ENCODE results near the gene P3H3.

P3H3 gene, protein sequence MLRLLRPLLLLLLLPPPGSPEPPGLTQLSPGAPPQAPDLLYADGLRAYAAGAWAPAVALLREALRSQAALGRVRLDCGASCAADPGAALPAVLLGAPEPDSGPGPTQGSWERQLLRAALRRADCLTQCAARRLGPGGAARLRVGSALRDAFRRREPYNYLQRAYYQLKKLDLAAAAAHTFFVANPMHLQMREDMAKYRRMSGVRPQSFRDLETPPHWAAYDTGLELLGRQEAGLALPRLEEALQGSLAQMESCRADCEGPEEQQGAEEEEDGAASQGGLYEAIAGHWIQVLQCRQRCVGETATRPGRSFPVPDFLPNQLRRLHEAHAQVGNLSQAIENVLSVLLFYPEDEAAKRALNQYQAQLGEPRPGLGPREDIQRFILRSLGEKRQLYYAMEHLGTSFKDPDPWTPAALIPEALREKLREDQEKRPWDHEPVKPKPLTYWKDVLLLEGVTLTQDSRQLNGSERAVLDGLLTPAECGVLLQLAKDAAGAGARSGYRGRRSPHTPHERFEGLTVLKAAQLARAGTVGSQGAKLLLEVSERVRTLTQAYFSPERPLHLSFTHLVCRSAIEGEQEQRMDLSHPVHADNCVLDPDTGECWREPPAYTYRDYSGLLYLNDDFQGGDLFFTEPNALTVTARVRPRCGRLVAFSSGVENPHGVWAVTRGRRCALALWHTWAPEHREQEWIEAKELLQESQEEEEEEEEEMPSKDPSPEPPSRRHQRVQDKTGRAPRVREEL

DNA sequence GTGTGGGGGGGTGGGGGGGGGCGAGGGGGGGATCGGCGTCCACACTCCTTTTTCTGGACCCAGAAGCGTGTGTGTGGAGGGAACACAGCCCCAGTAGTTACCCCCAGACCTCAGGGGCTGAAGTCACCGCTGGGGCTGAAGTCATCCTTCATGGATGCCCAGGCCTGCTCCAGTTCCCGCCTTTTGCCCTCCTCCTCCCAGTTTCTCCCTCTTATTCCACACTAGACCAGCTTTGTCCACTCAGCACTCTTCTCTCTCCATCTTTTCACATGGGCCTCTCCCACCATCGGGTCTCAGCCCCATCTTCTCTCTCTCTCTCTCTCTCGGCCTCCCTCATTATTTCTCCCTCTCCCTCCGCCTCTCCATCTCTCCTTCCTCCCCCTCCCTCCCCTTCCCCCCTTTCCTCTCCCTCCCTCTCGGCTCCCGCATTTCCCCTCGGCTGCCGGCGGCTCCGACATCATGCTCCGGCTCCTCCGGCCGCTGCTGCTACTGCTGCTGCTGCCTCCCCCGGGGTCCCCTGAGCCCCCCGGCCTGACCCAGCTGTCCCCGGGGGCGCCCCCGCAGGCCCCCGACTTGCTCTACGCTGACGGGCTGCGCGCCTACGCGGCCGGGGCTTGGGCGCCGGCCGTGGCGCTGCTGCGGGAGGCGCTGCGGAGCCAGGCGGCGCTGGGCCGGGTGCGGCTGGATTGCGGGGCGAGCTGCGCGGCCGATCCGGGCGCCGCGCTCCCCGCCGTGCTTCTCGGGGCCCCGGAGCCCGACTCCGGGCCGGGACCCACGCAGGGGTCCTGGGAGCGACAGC, at the start of gene P3H3:
P3H3 (plus strand) TSS at position 426 of the 799 bp plus-strand sequence; CDS start at position 460, 34 bp downstream.
- H3K4me3 ChIP-seq (ENCODE audit: low read depth, low read length): peak within 1 kb of the TSS; percentile 91
- TF ChIP-seq, protein P1, sequence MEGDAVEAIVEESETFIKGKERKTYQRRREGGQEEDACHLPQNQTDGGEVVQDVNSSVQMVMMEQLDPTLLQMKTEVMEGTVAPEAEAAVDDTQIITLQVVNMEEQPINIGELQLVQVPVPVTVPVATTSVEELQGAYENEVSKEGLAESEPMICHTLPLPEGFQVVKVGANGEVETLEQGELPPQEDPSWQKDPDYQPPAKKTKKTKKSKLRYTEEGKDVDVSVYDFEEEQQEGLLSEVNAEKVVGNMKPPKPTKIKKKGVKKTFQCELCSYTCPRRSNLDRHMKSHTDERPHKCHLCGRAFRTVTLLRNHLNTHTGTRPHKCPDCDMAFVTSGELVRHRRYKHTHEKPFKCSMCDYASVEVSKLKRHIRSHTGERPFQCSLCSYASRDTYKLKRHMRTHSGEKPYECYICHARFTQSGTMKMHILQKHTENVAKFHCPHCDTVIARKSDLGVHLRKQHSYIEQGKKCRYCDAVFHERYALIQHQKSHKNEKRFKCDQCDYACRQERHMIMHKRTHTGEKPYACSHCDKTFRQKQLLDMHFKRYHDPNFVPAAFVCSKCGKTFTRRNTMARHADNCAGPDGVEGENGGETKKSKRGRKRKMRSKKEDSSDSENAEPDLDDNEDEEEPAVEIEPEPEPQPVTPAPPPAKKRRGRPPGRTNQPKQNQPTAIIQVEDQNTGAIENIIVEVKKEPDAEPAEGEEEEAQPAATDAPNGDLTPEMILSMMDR (IDR thresholded peaks at IDR 0.05; ENCODE audit: low read depth, low read length): no peak

DNA sequence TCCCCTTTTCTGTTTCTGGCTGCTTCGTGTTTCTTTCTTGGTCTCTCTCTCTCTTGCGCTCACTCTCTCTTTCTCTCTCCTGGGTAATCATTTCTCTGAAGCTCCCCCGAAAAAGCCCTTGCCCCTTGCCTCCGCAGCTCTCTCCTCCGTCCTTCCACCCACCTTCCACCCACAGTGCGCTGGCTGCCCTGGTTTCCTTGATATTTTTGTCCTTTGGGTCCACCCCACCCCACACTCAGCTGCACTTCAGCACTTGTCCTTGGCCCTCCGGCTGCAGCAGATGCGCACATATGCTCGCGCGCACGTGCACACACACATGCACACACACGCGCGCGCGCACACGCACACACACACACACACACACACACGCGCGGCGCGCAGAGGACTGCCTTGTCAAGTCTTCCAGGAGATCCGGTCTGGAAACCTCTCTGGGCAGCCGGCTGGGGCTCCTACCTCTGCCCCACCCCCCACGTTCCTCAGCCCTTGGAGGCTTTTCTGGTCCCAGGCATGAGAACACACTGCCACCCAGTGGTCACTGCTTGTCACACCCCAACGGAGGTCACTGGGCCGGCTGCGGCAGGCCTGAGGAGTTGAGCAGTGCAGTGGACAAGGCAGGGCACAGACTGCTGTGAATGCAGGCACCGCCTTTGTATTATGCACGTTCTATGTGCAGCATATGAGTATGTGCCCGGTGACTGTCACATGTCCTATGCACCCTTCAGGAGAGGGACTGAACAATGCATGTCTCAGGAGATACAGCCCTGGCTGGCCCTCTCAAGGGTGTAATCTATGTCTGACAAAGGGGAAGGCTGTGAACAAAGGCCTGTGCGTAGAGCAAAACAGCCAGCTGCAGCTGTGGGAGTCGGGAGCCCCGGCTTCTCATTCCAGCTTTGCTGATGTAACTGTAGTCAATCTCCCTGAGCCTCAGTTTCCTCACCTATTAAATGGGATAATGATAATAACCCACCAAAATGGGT, 49.3 kb upstream of the P3H3 start:
- peak overlapping the region; percentile 50 for H3K4me3 ChIP-seq (ENCODE audit: low read depth, low read length)
- TF ChIP-seq, protein P1 (IDR thresholded peaks at IDR 0.05; ENCODE audit: low read depth, low read length): peak; percentile 88

DNA sequence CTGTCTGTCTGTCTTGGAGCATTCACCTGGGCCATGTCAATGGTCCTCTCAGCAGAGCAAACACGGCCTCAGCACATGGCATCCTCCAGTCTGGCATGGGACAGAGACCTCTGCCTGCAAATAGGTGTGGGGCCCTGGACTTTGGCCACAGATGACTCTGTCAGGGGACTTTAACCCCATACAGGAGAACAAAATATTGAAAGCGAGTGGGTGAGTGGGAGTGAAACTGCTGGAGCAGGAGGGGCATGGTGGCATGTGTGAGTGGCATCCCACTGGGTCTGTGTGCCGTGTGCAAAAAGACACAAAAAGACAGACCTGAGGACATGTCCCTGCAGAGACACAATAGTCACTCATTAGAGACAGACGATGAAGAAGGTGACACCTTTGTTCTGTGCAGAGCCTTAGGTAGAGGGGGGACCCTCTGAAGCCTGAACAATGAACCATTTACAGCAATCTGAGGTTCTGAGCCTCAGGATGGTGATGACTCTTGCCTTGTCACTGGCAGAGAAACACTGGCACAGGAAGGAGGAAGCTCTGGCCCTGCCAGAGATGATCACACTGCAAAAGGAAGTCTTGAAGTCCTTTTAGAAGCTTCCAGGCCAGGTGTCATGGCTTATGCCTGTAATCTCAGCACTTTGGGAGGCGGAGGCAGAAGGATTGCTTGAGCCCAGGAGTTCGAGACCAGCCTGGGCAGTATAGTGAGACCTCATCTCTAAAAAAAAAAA, 48.3 kb upstream of the P3H3 start:
- H3K4me3 ChIP-seq (ENCODE audit: low read depth, low read length): no peak overlapping the region
- TF ChIP-seq, protein P1 (IDR thresholded peaks at IDR 0.05; ENCODE audit: low read depth, low read length): no peak

DNA sequence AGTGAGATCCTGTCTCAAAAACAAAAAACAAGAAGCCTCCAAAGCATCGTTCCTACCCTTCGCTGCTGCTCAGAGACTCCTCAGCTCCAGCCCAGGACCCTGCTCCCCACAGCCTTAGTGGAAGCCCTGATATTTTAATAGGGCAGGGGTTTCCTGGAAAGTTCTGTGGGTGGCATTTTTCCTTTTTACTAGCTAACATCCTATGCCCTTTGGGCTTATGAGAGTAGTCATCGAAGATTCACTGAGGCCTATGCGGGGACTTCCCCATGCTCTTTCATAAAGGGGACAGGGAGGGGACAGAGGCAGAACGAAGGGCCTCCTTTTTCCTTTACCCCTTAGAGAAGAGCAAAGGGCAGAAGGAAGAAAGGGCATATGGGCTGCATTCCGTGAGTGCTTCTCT, 47.6 kb upstream of the P3H3 start:
- TF ChIP-seq, protein P1 (IDR thresholded peaks at IDR 0.05; ENCODE audit: low read depth, low read length): no peak
- no peak overlapping the region for H3K4me3 ChIP-seq (ENCODE audit: low read depth, low read length)

DNA sequence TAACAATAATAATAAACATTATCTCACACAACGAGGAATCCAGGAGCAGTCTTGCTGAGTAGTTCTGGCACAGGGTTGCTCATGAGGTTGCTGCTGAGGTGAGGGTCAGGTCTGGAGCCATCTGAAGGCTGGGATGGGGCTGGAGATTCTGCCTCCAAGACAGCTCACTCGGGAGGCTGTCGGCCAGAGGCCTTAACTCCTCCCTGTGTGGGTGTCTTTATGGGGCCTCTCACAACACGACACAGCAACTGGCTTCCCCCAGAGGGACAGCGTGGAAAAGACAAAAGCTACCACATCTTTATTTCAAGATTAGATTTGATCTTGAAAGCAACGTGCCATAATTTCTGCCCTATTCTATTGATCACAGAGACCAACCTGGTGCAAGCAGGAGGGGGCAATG, 46.1 kb upstream of the P3H3 start:
- no peak overlapping the region for H3K4me3 ChIP-seq (ENCODE audit: low read depth, low read length)
- TF ChIP-seq, protein P1 (IDR thresholded peaks at IDR 0.05; ENCODE audit: low read depth, low read length): no peak
